ENCODE results near the gene RAB3GAP2.
"Not testable (repeated sequence)": the region's sequence is repeated elsewhere in the genome, so short reads cannot be mapped to it uniquely, and the experiment has no call there.

The RAB3GAP2 gene

DNA sequence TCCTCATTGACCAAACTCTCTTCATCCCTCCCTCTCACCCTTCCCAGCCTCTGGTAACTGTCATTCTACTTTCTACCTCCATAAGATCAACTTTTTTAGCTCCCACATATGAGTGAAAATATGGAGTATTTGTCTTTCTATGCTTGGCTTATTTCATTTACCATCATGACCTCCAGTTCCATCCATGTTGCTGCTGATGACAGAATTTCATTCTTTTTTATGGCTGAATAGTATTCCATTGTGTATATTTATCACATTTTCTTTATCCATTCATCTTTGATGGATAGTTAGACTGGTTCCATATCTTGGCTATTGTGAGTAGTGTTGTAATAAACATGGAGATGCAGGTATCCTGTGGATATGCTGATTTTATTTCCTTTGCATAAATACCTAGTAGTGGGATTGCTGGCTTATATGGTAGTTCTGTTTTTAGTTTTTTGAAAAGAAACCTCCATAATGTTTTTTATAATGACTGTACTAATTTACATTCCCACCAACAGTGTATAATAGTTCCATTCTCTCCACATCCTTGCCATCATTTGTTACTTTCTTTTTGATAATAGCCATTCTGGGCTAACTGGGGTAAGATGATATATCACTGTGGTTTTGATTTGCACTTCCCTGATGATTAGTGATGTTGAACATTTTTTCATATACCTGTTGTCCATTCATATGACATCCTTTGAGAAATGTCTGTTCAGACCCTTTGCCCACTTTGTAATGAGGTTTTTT, 142.6 kb downstream of the RAB3GAP2 start:
- H3K27ac ChIP-seq (ENCODE audit: low read depth, low read length): no peak overlapping the region
- H3K4me3 ChIP-seq (ENCODE audit: low read depth in 1 of 2, low read length in 2 of 2): no peak overlapping the region
- H3K27me3 ChIP-seq (ENCODE audit: control insufficient read depth in 1 of 2, insufficient read depth in 2 of 2, low read length in 2 of 2): no peaks in the 10 kb centered on the region
- H3K9ac ChIP-seq (ENCODE audit: low read length): no peak overlapping the region
- peaks cover 13% of the 10 kb centered on the region for H3K36me3 ChIP-seq (ENCODE audit: insufficient read depth, low read length)
- H3K4me1 ChIP-seq (ENCODE audit: insufficient read depth, low read length): no peaks in the 10 kb centered on the region
- H3K9me3 ChIP-seq (ENCODE audit: low read length): no peaks in the 10 kb centered on the region

- Histone ChIP-seq H3K9ac (ENCODE audit: low read length) (no peak overlapping the region), H3K27me3 (ENCODE audit: control insufficient read depth in 1 of 2, insufficient read depth in 2 of 2, low read length in 2 of 2) (no peaks in the 10 kb centered on the region), H3K36me3 (ENCODE audit: insufficient read depth, low read length) (peaks cover 9% of the 10 kb centered on the region), H3K4me1 (ENCODE audit: insufficient read depth, low read length) (no peaks in the 10 kb centered on the region), H3K4me3 (ENCODE audit: low read depth in 1 of 2, low read length in 2 of 2) (no peak overlapping the region), H3K27ac (ENCODE audit: low read depth, low read length) (no peak overlapping the region), H3K9me3 (ENCODE audit: low read length) (no peaks in the 10 kb centered on the region)
Measured at GRCh38 chr1:220127076-220127475, 145.2 kb downstream of the RAB3GAP2 start.

- H3K36me3 ChIP-seq (ENCODE audit: insufficient read depth, low read length): peaks cover 9% of the 10 kb centered on the region
- H3K27ac ChIP-seq (ENCODE audit: low read depth, low read length): no peak overlapping the region
- H3K9ac ChIP-seq (ENCODE audit: low read length): no peak overlapping the region
- no peaks in the 10 kb centered on the region for H3K27me3 ChIP-seq (ENCODE audit: control insufficient read depth in 1 of 2, insufficient read depth in 2 of 2, low read length in 2 of 2)
- H3K4me1 ChIP-seq (ENCODE audit: insufficient read depth, low read length): no peaks in the 10 kb centered on the region
- no peaks in the 10 kb centered on the region for H3K9me3 ChIP-seq (ENCODE audit: low read length)
- H3K4me3 ChIP-seq (ENCODE audit: low read depth in 1 of 2, low read length in 2 of 2): no peak overlapping the region
Measured at GRCh38 chr1:220124542-220124941, 147.7 kb downstream of the RAB3GAP2 start.

GRCh38 chr1:220123889-220124288, 148.4 kb downstream of the RAB3GAP2 start:
- Histone ChIP-seq H3K4me3 (ENCODE audit: low read depth in 1 of 2, low read length in 2 of 2) (no peak overlapping the region), H3K27ac (ENCODE audit: low read depth, low read length) (no peak overlapping the region), H3K9ac (ENCODE audit: low read length) (no peak overlapping the region), H3K4me1 (ENCODE audit: insufficient read depth, low read length) (no peaks in the 10 kb centered on the region), H3K9me3 (ENCODE audit: low read length) (no peaks in the 10 kb centered on the region), H3K36me3 (ENCODE audit: insufficient read depth, low read length) (peaks cover 9% of the 10 kb centered on the region), H3K27me3 (ENCODE audit: control insufficient read depth in 1 of 2, insufficient read depth in 2 of 2, low read length in 2 of 2) (no peaks in the 10 kb centered on the region)

DNA sequence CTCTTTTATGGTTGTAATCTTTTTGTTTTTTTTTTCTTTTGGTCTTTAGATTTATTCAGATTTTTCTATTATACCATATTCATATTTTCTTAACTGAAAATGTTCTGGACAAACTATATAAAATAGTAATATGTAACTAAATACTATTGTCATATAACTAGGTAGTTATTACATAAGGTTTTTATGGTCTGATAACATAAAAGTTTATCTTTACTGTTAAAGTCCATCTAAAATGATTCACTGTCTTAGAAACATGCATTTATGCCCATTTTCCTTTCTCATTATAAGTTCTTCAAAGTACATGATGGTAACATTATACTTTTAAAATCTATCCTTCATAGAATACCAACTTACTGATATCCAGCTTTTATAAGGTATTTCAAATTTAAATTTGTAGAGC, 149.2 kb downstream of the RAB3GAP2 start:
- Histone ChIP-seq H3K9ac (ENCODE audit: low read length) (no peak overlapping the region), H3K36me3 (ENCODE audit: insufficient read depth, low read length) (peaks cover 9% of the 10 kb centered on the region), H3K9me3 (ENCODE audit: low read length) (no peaks in the 10 kb centered on the region), H3K27ac (ENCODE audit: low read depth, low read length) (no peak overlapping the region), H3K4me1 (ENCODE audit: insufficient read depth, low read length) (no peaks in the 10 kb centered on the region), H3K4me3 (ENCODE audit: low read depth in 1 of 2, low read length in 2 of 2) (no peak overlapping the region), H3K27me3 (ENCODE audit: control insufficient read depth in 1 of 2, insufficient read depth in 2 of 2, low read length in 2 of 2) (no peaks in the 10 kb centered on the region)

DNA sequence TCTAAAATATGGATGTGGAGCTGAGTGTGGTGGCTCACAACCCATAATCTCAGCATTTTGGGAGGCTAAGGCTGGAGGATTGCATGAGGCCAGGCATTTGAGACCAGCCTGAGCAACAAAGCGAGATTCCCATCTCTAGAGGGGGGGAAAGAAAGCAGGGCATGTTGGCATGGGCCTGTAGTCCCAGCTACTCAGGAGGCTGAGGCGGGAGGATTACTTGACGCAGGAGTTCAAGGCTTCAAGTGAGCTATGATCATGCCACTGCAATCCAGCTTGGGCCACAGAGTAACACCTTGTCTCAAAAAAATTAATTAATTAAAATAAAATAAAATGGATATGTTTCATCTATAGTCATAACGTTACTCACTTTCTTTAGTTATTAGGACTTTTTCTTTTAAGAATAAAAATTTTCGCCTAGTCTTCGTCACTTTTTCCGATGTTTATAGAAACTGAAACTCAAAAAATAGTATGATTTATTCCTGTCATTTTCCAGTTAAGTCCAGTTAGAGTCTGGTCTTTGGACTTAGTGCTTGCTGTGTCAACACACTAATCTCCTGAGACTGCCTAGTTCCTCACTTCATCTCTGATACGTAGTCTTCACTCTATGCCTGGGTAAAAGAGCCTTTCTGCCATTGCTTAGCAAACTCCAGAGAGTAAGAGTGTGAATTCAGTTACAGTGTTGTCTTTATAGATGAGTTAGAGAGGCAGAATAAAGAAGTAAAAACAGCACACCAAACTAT, 150.3 kb downstream of the RAB3GAP2 start:
- no peak overlapping the region for H3K9ac ChIP-seq (ENCODE audit: low read length)
- no peaks in the 10 kb centered on the region for H3K27me3 ChIP-seq (ENCODE audit: control insufficient read depth in 1 of 2, insufficient read depth in 2 of 2, low read length in 2 of 2)
- no peaks in the 10 kb centered on the region for H3K4me1 ChIP-seq (ENCODE audit: insufficient read depth, low read length)
- H3K9me3 ChIP-seq (ENCODE audit: low read length): no peaks in the 10 kb centered on the region
- peaks cover 6% of the 10 kb centered on the region for H3K36me3 ChIP-seq (ENCODE audit: insufficient read depth, low read length)
- no peak overlapping the region for H3K4me3 ChIP-seq (ENCODE audit: low read depth in 1 of 2, low read length in 2 of 2)
- no peak overlapping the region for H3K27ac ChIP-seq (ENCODE audit: low read depth, low read length)

GRCh38 chr1:220119043-220119512, 153.2 kb downstream of the RAB3GAP2 start:
- Histone ChIP-seq H3K4me1 (ENCODE audit: insufficient read depth, low read length) (no peaks in the 10 kb centered on the region), H3K36me3 (ENCODE audit: insufficient read depth, low read length) (peaks cover 18% of the 10 kb centered on the region), H3K27me3 (ENCODE audit: control insufficient read depth in 1 of 2, insufficient read depth in 2 of 2, low read length in 2 of 2) (no peaks in the 10 kb centered on the region), H3K4me3 (ENCODE audit: low read depth in 1 of 2, low read length in 2 of 2) (no peak overlapping the region), H3K9ac (ENCODE audit: low read length) (no peak overlapping the region), H3K27ac (ENCODE audit: low read depth, low read length) (no peak overlapping the region), H3K9me3 (ENCODE audit: low read length) (no peaks in the 10 kb centered on the region)

GRCh38 chr1:220113136-220113695, 159.0 kb downstream of the RAB3GAP2 start:
- no peaks in the 10 kb centered on the region for H3K27me3 ChIP-seq (ENCODE audit: control insufficient read depth in 1 of 2, insufficient read depth in 2 of 2, low read length in 2 of 2)
- H3K4me3 ChIP-seq (ENCODE audit: low read depth in 1 of 2, low read length in 2 of 2): no peak overlapping the region
- H3K27ac ChIP-seq (ENCODE audit: low read depth, low read length): no peak overlapping the region
- H3K4me1 ChIP-seq (ENCODE audit: insufficient read depth, low read length): no peaks in the 10 kb centered on the region
- H3K36me3 ChIP-seq (ENCODE audit: insufficient read depth, low read length): peaks cover 43% of the 10 kb centered on the region
- H3K9me3 ChIP-seq (ENCODE audit: low read length): no peaks in the 10 kb centered on the region
- H3K9ac ChIP-seq (ENCODE audit: low read length): no peak overlapping the region

GRCh38 chr1:220112600-220112999, 159.7 kb downstream of the RAB3GAP2 start:
- not testable (repeated sequence) for H3K9ac ChIP-seq (ENCODE audit: low read length); H3K9me3 ChIP-seq (ENCODE audit: low read length); H3K4me1 ChIP-seq (ENCODE audit: insufficient read depth, low read length); H3K27me3 ChIP-seq (ENCODE audit: control insufficient read depth in 1 of 2, insufficient read depth in 2 of 2, low read length in 2 of 2); H3K27ac ChIP-seq (ENCODE audit: low read depth, low read length); H3K4me3 ChIP-seq (ENCODE audit: low read depth in 1 of 2, low read length in 2 of 2)
- peaks cover 46% of the 10 kb centered on the region for H3K36me3 ChIP-seq (ENCODE audit: insufficient read depth, low read length)

- not testable (repeated sequence) for H3K4me3 ChIP-seq (ENCODE audit: low read depth in 1 of 2, low read length in 2 of 2); H3K9me3 ChIP-seq (ENCODE audit: low read length); H3K27ac ChIP-seq (ENCODE audit: low read depth, low read length); H3K27me3 ChIP-seq (ENCODE audit: control insufficient read depth in 1 of 2, insufficient read depth in 2 of 2, low read length in 2 of 2); H3K4me1 ChIP-seq (ENCODE audit: insufficient read depth, low read length); H3K9ac ChIP-seq (ENCODE audit: low read length)
- peaks cover 55% of the 10 kb centered on the region for H3K36me3 ChIP-seq (ENCODE audit: insufficient read depth, low read length)
Measured at GRCh38 chr1:220110473-220110872, 161.8 kb downstream of the RAB3GAP2 start.

- no peaks in the 10 kb centered on the region for H3K27me3 ChIP-seq (ENCODE audit: control insufficient read depth in 1 of 2, insufficient read depth in 2 of 2, low read length in 2 of 2)
- no peak overlapping the region for H3K9ac ChIP-seq (ENCODE audit: low read length)
- no peaks in the 10 kb centered on the region for H3K9me3 ChIP-seq (ENCODE audit: low read length)
- H3K4me1 ChIP-seq (ENCODE audit: insufficient read depth, low read length): peaks cover 11% of the 10 kb centered on the region
- no peak overlapping the region for H3K27ac ChIP-seq (ENCODE audit: low read depth, low read length)
- H3K36me3 ChIP-seq (ENCODE audit: insufficient read depth, low read length): peaks cover 17% of the 10 kb centered on the region
- H3K4me3 ChIP-seq (ENCODE audit: low read depth in 1 of 2, low read length in 2 of 2): no peak overlapping the region
Measured at GRCh38 chr1:220099826-220100225, 172.4 kb downstream of the RAB3GAP2 start.
